ENCODE data around the gene MRC2.

Gene MRC2

GRCh38 chr17:62676952-62677596 is 49.6 kb downstream of the MRC2 start:
- 99% methylated on average over 14 of the region's 18 CpGs for WGBS (ENCODE audit: insufficient coverage)
- Histone ChIP-seq H3K27me3 (replicated peaks in 2 of 5; ENCODE audit: control insufficient read depth in 4 of 5, insufficient read depth in 5 of 5, low read length in 4 of 5) (no peaks in the 10 kb centered on the region), H3K9me3 (ENCODE audit: control extremely low read depth in 1 of 5, control insufficient read depth in 4 of 5, insufficient read depth in 2 of 5, low read depth in 1 of 5, low read length in 4 of 5) (no peaks in the 10 kb centered on the region), H3K36me3 (ENCODE audit: control insufficient read depth in 4 of 4, insufficient read depth in 4 of 4, low read length in 3 of 4) (peaks cover 0 to 34% (median 3%) of the 10 kb centered on the region in 4 experiments), H3K4me3 (ENCODE audit: control insufficient read depth in 1 of 7, extremely low read depth in 1 of 7, insufficient read depth in 4 of 7, low read depth in 2 of 7, low read length in 6 of 7) (no peak overlapping the region), H3K27ac (ENCODE audit: insufficient read depth in 1 of 2, low read depth in 1 of 2, low read length in 2 of 2, poor library complexity in 1 of 2, severe bottlenecking in 2 of 2) (no peak overlapping the region), H3K4me1 (ENCODE audit: control extremely low read depth in 1 of 4, control insufficient read depth in 4 of 4, insufficient read depth in 4 of 4, low read length in 3 of 4) (no peaks in the 10 kb centered on the region)
- POLR2A ChIA-PET, result no interaction called here
- CTCF ChIA-PET, result no interaction called here
- DNase-seq, result no peak

GRCh38 chr17:62678214-62678919 is 50.9 kb downstream of the MRC2 start:
- Histone ChIP-seq H3K27ac (ENCODE audit: insufficient read depth in 1 of 2, low read depth in 1 of 2, low read length in 2 of 2, poor library complexity in 1 of 2, severe bottlenecking in 2 of 2) (no peak overlapping the region), H3K9me3 (ENCODE audit: control extremely low read depth in 1 of 5, control insufficient read depth in 4 of 5, insufficient read depth in 2 of 5, low read depth in 1 of 5, low read length in 4 of 5) (no peaks in the 10 kb centered on the region), H3K27me3 (replicated peaks in 2 of 5; ENCODE audit: control insufficient read depth in 4 of 5, insufficient read depth in 5 of 5, low read length in 4 of 5) (no peaks in the 10 kb centered on the region), H3K36me3 (ENCODE audit: control insufficient read depth in 4 of 4, insufficient read depth in 4 of 4, low read length in 3 of 4) (peaks cover 0 to 37% (median 3%) of the 10 kb centered on the region in 4 experiments), H3K4me3 (ENCODE audit: control insufficient read depth in 1 of 7, extremely low read depth in 1 of 7, insufficient read depth in 4 of 7, low read depth in 2 of 7, low read length in 6 of 7) (no peak overlapping the region), H3K4me1 (ENCODE audit: control extremely low read depth in 1 of 4, control insufficient read depth in 4 of 4, insufficient read depth in 4 of 4, low read length in 3 of 4) (no peaks in the 10 kb centered on the region)
- POLR2A ChIA-PET, result no interaction called here
- no peak for DNase-seq
- CTCF ChIA-PET, result interaction anchor here (1.2 to 1.3 kb wide), 2 partner anchors 15 to 728 kb away, joined by 3 to 7 read pairs; no protein-coding TSS in a partner anchor
- WGBS (ENCODE audit: insufficient coverage), result 98% methylated on average over 10 of the region's 10 CpGs

- ChIA-PET POLR2A (no interaction called here), CTCF (interaction anchor here (1.2 to 1.3 kb wide), 2 partner anchors 13 to 726 kb away, joined by 3 to 7 read pairs; no protein-coding TSS in a partner anchor)
- DNase-seq, result no peak
- H3K9me3 ChIP-seq (ENCODE audit: control extremely low read depth in 1 of 5, control insufficient read depth in 4 of 5, insufficient read depth in 2 of 5, low read depth in 1 of 5, low read length in 4 of 5), result no peaks in the 10 kb centered on the region
- H3K4me1 ChIP-seq (ENCODE audit: control extremely low read depth in 1 of 4, control insufficient read depth in 4 of 4, insufficient read depth in 4 of 4, low read length in 3 of 4), result no peaks in the 10 kb centered on the region
- WGBS (ENCODE audit: insufficient coverage), result 96% methylated on average over 37 of the region's 37 CpGs
- H3K27ac ChIP-seq (ENCODE audit: insufficient read depth in 1 of 2, low read depth in 1 of 2, low read length in 2 of 2, poor library complexity in 1 of 2, severe bottlenecking in 2 of 2), result no peak overlapping the region
- H3K27me3 ChIP-seq (replicated peaks in 2 of 5; ENCODE audit: control insufficient read depth in 4 of 5, insufficient read depth in 5 of 5, low read length in 4 of 5), result no peaks in the 10 kb centered on the region
- peaks cover 0 to 26% (median 3%) of the 10 kb centered on the region in 4 experiments for H3K36me3 ChIP-seq (ENCODE audit: control insufficient read depth in 4 of 4, insufficient read depth in 4 of 4, low read length in 3 of 4)
- H3K4me3 ChIP-seq (ENCODE audit: control insufficient read depth in 1 of 7, extremely low read depth in 1 of 7, insufficient read depth in 4 of 7, low read depth in 2 of 7, low read length in 6 of 7), result no peak overlapping the region
Measured at GRCh38 chr17:62679866-62680377, 52.5 kb downstream of the MRC2 start.

GRCh38 chr17:62680541-62681052 is 53.1 kb downstream of the MRC2 start:
- CTCF ChIA-PET, result no interaction called here
- POLR2A ChIA-PET, result no interaction called here
- 97% methylated on average over 35 of the region's 36 CpGs for WGBS (ENCODE audit: insufficient coverage)
- DNase-seq, result no peak
- Histone ChIP-seq H3K27me3 (replicated peaks in 2 of 5; ENCODE audit: control insufficient read depth in 4 of 5, insufficient read depth in 5 of 5, low read length in 4 of 5) (no peaks in the 10 kb centered on the region), H3K4me3 (ENCODE audit: control insufficient read depth in 1 of 7, extremely low read depth in 1 of 7, insufficient read depth in 4 of 7, low read depth in 2 of 7, low read length in 6 of 7) (no peak overlapping the region), H3K4me1 (ENCODE audit: control extremely low read depth in 1 of 4, control insufficient read depth in 4 of 4, insufficient read depth in 4 of 4, low read length in 3 of 4) (no peaks in the 10 kb centered on the region), H3K36me3 (ENCODE audit: control insufficient read depth in 4 of 4, insufficient read depth in 4 of 4, low read length in 3 of 4) (peaks cover under 1 to 19% (median 2%) of the 10 kb centered on the region in 4 experiments), H3K9me3 (ENCODE audit: control extremely low read depth in 1 of 5, control insufficient read depth in 4 of 5, insufficient read depth in 2 of 5, low read depth in 1 of 5, low read length in 4 of 5) (no peaks in the 10 kb centered on the region), H3K27ac (ENCODE audit: insufficient read depth in 1 of 2, low read depth in 1 of 2, low read length in 2 of 2, poor library complexity in 1 of 2, severe bottlenecking in 2 of 2) (no peak overlapping the region)

- ChIA-PET CTCF (interaction anchor here (1.0 to 1.2 kb wide), 2 partner anchors 8 to 10 kb away, joined by 3 to 4 read pairs; no protein-coding TSS in a partner anchor), POLR2A (interaction anchor here (0.7 kb wide), 1 partner anchor 29 kb away, joined by 3 read pairs; no protein-coding TSS in a partner anchor)
- peaks cover 2 to 12% (median 2%) of the 10 kb centered on the region in 4 experiments for H3K36me3 ChIP-seq (ENCODE audit: control insufficient read depth in 4 of 4, insufficient read depth in 4 of 4, low read length in 3 of 4)
- no peak overlapping the region for H3K27ac ChIP-seq (ENCODE audit: insufficient read depth in 1 of 2, low read depth in 1 of 2, low read length in 2 of 2, poor library complexity in 1 of 2, severe bottlenecking in 2 of 2)
- no peak for DNase-seq
- H3K9me3 ChIP-seq (ENCODE audit: control extremely low read depth in 1 of 5, control insufficient read depth in 4 of 5, insufficient read depth in 2 of 5, low read depth in 1 of 5, low read length in 4 of 5), result no peaks in the 10 kb centered on the region
- H3K27me3 ChIP-seq (replicated peaks in 2 of 5; ENCODE audit: control insufficient read depth in 4 of 5, insufficient read depth in 5 of 5, low read length in 4 of 5), result no peaks in the 10 kb centered on the region
- H3K4me1 ChIP-seq (ENCODE audit: control extremely low read depth in 1 of 4, control insufficient read depth in 4 of 4, insufficient read depth in 4 of 4, low read length in 3 of 4), result no peaks in the 10 kb centered on the region
- no peak overlapping the region for H3K4me3 ChIP-seq (ENCODE audit: control insufficient read depth in 1 of 7, extremely low read depth in 1 of 7, insufficient read depth in 4 of 7, low read depth in 2 of 7, low read length in 6 of 7)
- 96% methylated on average over 16 of the region's 17 CpGs for WGBS (ENCODE audit: insufficient coverage)
Measured at GRCh38 chr17:62681061-62681938, 53.8 kb downstream of the MRC2 start.

GRCh38 chr17:62681939-62682381 is 54.5 kb downstream of the MRC2 start:
- H3K27me3 ChIP-seq (replicated peaks in 2 of 5; ENCODE audit: control insufficient read depth in 4 of 5, insufficient read depth in 5 of 5, low read length in 4 of 5), result no peaks in the 10 kb centered on the region
- DNase-seq, result no peak
- 97% methylated on average over 8 of the region's 8 CpGs for WGBS (ENCODE audit: insufficient coverage)
- peaks cover 2 to 9% (median 2%) of the 10 kb centered on the region in 4 experiments for H3K36me3 ChIP-seq (ENCODE audit: control insufficient read depth in 4 of 4, insufficient read depth in 4 of 4, low read length in 3 of 4)
- no peaks in the 10 kb centered on the region for H3K9me3 ChIP-seq (ENCODE audit: control extremely low read depth in 1 of 5, control insufficient read depth in 4 of 5, insufficient read depth in 2 of 5, low read depth in 1 of 5, low read length in 4 of 5)
- H3K27ac ChIP-seq (ENCODE audit: insufficient read depth in 1 of 2, low read depth in 1 of 2, low read length in 2 of 2, poor library complexity in 1 of 2, severe bottlenecking in 2 of 2), result no peak overlapping the region
- POLR2A ChIA-PET, result no interaction called here
- CTCF ChIA-PET, result interaction anchor here (1.0 to 1.2 kb wide), 2 partner anchors 9 to 10 kb away, joined by 3 to 4 read pairs; no protein-coding TSS in a partner anchor
- no peaks in the 10 kb centered on the region for H3K4me1 ChIP-seq (ENCODE audit: control extremely low read depth in 1 of 4, control insufficient read depth in 4 of 4, insufficient read depth in 4 of 4, low read length in 3 of 4)
- H3K4me3 ChIP-seq (ENCODE audit: control insufficient read depth in 1 of 7, extremely low read depth in 1 of 7, insufficient read depth in 4 of 7, low read depth in 2 of 7, low read length in 6 of 7), result no peak overlapping the region

Data from common myeloid progenitor, CD34-positive (primary cell).